Karpas-422 (cell line): ENCODE data around the gene SORCS1. TPM values are rescaled to one million over a fixed set of nuclear protein-coding genes. Genes with fewer than 3 reads are reported as not detected.

Experiments
- DNase-seq: peaks from one replicate; pipeline ENCODE4 v3.0.0-alpha.2; 2015
- H2AFZ ChIP-seq: fragments of 200-600 bp; sonication (generic); 2 replicates; pipeline ENCODE4 v1.6.1; 2014; ENCODE audit warnings: antibody characterized with exemption, low read length, mixed read lengths
- H3K27ac ChIP-seq: fragments of 200-600 bp; sonication (generic); 2 replicates; pipeline ENCODE4 v1.5.1; 2014; ENCODE audit warnings: mild to moderate bottlenecking, low read length, moderate library complexity
- H3K27me3 ChIP-seq: fragments of 200-600 bp; sonication (generic); 2 replicates; pipeline ENCODE4 v1.6.1; 2014; ENCODE audit warnings: low read length, mixed read lengths
- H3K36me3 ChIP-seq: fragments of 200-600 bp; sonication (generic); 2 replicates; pipeline ENCODE4 v1.6.1; 2014; ENCODE audit warnings: low read length, mixed read lengths; ENCODE audit not compliant: insufficient read depth
- H3K4me1 ChIP-seq: fragments of 200-600 bp; sonication (generic); 2 replicates; pipeline ENCODE4 v1.6.1; 2014; ENCODE audit warnings: mild to moderate bottlenecking, low read length, mixed read lengths
- H3K4me2 ChIP-seq: fragments of 200-600 bp; sonication (generic); 2 replicates; pipeline ENCODE4 v1.6.1; 2014; ENCODE audit warnings: low read length, low read depth, mild to moderate bottlenecking; ENCODE audit not compliant: poor library complexity, severe bottlenecking
- H3K4me3 ChIP-seq: fragments of 200-600 bp; sonication (generic); 2 replicates; pipeline ENCODE4 v1.5.1; 2014; ENCODE audit warnings: mild to moderate bottlenecking, antibody characterized with exemption, low read length, mixed read lengths
- H3K79me2 ChIP-seq: fragments of 200-600 bp; sonication (generic); 2 replicates; pipeline ENCODE4 v1.6.1; 2014; ENCODE audit warnings: mild to moderate bottlenecking, low read length, mixed read lengths
- H3K9ac ChIP-seq: fragments of 200-600 bp; sonication (generic); 2 replicates; pipeline ENCODE4 v1.6.0; 2014; ENCODE audit warnings: low read length
- H3K9me2 ChIP-seq: fragments of 200-600 bp; sonication (generic), shearing (Covaris generic); replicated peaks from 2 replicates; pipeline ENCODE4 v1.6.0; 2014; ENCODE audit warnings: mild to moderate bottlenecking, low read length, moderate library complexity; ENCODE audit not compliant: insufficient read depth
- H3K9me3 ChIP-seq: fragments of 300-700, 200-600 bp; sonication (generic); 2 replicates; pipeline ENCODE4 v1.6.1; 2014; ENCODE audit warnings: low read length, mixed read lengths
- H4K20me1 ChIP-seq: fragments of 200-600 bp; sonication (generic); 2 replicates; pipeline ENCODE4 v1.6.1; 2014; ENCODE audit warnings: mild to moderate bottlenecking, antibody characterized with exemption, low read length, low read depth; ENCODE audit not compliant: insufficient read depth
- total RNA-seq: library from RNA; depleted of rRNA; stranded (reverse); fragments of >200 nt; shearing (Covaris generic); gene quantifications from 2 replicates; pipeline ENCODE4 v1.2.3, GENCODE V29; 2014; ENCODE audit warnings: low replicate concordance

The SORCS1 gene
- total RNA-seq, 1 experiment from 2014 or later: not detected

DNA sequence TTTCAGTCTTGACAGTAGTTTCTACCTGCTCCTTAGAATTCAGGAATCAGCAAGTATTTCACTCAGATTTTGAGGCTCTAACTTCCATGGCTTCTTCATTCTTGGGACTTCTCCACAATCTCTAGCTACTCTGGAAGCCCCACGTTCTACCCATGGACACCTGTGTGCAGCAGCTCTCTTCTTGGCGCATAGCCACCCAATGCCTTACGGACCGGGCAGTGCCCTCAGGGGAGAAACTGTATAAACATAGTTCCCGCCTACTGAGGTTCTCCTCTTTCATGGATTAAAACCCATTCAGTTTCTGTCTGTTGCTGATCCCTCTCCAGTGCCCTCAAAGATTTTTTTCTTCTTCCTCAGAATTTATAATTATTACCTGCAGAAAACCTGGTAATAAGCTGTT is 177.1 kb downstream of the SORCS1 start:
- H3K4me1 ChIP-seq: no peaks in the 10 kb centered on the region
- H3K9me3 ChIP-seq: peaks cover 9% of the 10 kb centered on the region
- H2AFZ ChIP-seq: no peak overlapping the region
- no peaks in the 10 kb centered on the region for H3K27me3 ChIP-seq
- H3K4me2 ChIP-seq: no peak overlapping the region
- no peak overlapping the region for H3K4me3 ChIP-seq
- no peak overlapping the region for H3K27ac ChIP-seq
- DNase-seq: no peak
- no peaks in the 10 kb centered on the region for H4K20me1 ChIP-seq
- no peaks in the 10 kb centered on the region for H3K79me2 ChIP-seq
- H3K36me3 ChIP-seq: no peaks in the 10 kb centered on the region
- H3K9me2 ChIP-seq: no peaks in the 10 kb centered on the region
- H3K9ac ChIP-seq: no peak overlapping the region

DNA sequence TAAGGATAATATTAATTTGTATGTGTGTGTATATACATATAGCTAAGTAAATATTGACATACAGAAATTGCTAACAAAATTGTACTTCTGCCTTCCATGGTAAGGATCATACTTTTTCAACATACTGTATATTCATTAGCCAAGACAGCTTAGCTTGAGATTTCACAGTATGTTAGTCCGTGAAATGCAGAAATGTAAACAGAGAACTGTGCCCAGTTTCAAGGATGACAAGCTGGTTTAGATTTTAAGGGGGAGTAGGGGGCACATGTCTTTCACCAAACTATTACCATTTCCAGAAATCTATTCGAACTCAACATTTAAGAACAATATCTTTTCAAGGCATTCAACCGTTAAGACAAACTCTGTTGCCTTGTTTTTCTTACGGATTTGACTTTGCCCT is 182.2 kb downstream of the SORCS1 start:
- Histone ChIP-seq H3K9me3 (peaks cover 2% of the 10 kb centered on the region; the same call in 1 of the 2 replicates), H3K79me2 (no peaks in the 10 kb centered on the region), H3K9me2 (no peaks in the 10 kb centered on the region), H3K4me2 (no peak overlapping the region), H3K27me3 (no peaks in the 10 kb centered on the region), H3K4me3 (no peak overlapping the region), H2AFZ (no peak overlapping the region), H3K27ac (no peak overlapping the region), H4K20me1 (no peaks in the 10 kb centered on the region), H3K36me3 (no peaks in the 10 kb centered on the region), H3K9ac (no peak overlapping the region), H3K4me1 (no peaks in the 10 kb centered on the region)
- DNase-seq: no peak

DNA sequence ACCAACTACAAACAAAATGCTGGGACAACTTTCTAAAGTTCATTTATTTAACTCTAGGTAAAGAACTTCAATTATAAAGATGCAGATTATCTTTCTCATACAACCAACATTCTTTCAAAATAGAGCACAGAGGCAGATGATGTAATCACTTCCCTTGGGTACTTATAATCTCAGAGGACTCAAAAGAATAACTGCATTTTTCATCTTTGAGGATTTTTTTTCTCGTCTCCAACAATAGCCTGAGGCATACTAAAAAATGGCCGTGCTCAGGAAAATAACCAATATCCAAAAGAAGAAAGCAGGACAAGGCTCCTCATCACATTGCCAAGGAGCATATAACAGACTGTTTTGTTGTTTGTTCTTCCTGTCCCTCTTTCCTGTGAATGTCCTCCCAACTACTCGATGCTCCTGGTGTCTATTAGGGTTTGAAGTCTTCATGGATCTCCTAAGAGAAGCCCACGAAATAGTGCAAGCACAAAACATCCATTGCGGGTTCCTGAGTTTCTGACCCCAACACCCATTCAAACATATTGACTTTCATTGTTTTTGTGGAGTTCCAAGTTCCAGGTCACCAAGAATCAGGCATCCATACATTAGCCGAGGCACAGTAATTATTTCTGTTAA is 182.9 kb downstream of the SORCS1 start:
- H3K4me1 ChIP-seq: no peaks in the 10 kb centered on the region
- peaks cover 2% of the 10 kb centered on the region; the same call in 1 of the 2 replicates for H3K9me3 ChIP-seq
- H3K36me3 ChIP-seq: no peaks in the 10 kb centered on the region

DNA sequence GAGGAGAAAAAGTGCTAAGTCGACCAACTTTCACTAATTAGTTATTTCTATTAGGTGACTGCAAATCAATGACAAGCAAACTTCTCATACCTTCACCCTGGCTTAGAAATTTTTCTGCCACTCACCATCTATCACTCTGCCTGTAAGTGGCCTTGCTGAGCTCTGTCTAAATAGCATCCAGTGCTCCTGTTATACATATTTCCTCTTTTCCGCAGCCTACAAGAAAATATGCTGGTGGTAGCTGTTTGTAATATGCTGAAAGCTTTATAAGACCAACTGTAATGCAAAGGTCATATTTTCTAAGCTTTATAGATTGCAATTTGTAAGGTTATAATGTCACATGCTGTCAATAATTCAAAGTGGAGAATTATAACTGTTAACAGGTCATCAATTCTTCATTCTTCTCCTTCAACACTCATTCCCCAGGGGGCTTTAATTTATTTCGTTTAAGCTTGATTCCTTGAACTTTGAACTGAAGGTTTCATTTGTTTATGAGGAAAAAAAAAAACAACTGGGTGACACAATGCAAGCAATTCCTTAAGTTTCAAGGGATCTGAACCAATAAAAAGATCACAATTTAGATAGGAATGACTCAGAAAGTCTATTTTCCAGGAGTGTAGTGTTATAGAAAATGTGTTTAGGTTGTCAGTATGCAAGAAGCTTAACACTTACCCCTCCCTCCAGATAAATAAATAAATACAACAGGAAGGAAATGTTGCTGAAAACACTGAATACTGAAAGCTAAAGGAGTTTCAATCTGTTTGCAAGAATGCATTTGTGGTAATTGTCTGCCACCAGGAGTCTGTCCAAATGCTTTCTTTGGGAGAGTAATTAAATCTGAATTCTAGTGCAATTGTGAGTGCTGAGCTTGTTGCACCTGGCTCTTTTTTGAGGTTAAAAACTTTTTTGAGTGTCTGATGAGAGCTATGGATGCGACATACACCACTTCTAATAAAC is 183.7 kb downstream of the SORCS1 start:
- H4K20me1 ChIP-seq: no peaks in the 10 kb centered on the region
- no peak overlapping the region for H3K4me2 ChIP-seq
- no peak overlapping the region for H3K27ac ChIP-seq
- no peaks in the 10 kb centered on the region for H3K79me2 ChIP-seq
- H3K27me3 ChIP-seq: no peaks in the 10 kb centered on the region
- H3K4me3 ChIP-seq: no peak overlapping the region
- H3K36me3 ChIP-seq: no peaks in the 10 kb centered on the region
- no peak for DNase-seq
- no peaks in the 10 kb centered on the region for H3K9me2 ChIP-seq
- no peak overlapping the region for H3K9ac ChIP-seq
- no peak overlapping the region for H2AFZ ChIP-seq
- 0 out of 2 replicates have a peak, but pooled peaks cover under 1% of the 10 kb centered on the region for H3K9me3 ChIP-seq
- H3K4me1 ChIP-seq: no peaks in the 10 kb centered on the region

More for the DNA sequence above, 182.9 kb downstream of the SORCS1 start:
- H3K27ac ChIP-seq: no peak overlapping the region
- H3K4me2 ChIP-seq: no peak overlapping the region
- H4K20me1 ChIP-seq: no peaks in the 10 kb centered on the region
- no peaks in the 10 kb centered on the region for H3K9me2 ChIP-seq
- H3K9ac ChIP-seq: no peak overlapping the region
- H3K27me3 ChIP-seq: no peaks in the 10 kb centered on the region
- DNase-seq: no peak
- no peak overlapping the region for H2AFZ ChIP-seq
- H3K4me3 ChIP-seq: no peak overlapping the region
- no peaks in the 10 kb centered on the region for H3K79me2 ChIP-seq

DNA sequence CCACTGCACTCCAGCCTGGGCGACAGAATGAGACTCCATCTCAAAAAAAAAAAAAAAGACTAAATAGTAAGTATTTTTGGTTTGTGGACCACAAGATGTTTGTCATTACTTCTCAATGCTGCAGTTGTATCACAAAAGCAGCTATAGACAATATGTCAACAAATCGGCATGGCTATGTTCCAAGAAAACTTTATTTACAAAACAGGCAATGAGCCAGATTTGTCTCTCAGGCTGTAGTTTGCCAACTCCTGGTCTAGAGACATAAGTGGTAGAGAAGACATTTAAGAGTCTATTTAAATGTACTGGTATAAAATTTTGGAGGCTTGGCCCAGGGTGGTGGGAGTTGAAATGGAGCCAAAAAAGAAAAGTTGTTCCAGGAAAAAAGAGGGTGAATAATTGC is 185.8 kb downstream of the SORCS1 start:
- Histone ChIP-seq H3K9me2 (no peaks in the 10 kb centered on the region), H3K27ac (no peak overlapping the region), H3K4me2 (no peak overlapping the region), H3K27me3 (no peaks in the 10 kb centered on the region), H4K20me1 (no peaks in the 10 kb centered on the region), H3K9me3 (peaks cover 3% of the 10 kb centered on the region; the same call in 1 of the 2 replicates), H3K36me3 (no peaks in the 10 kb centered on the region), H2AFZ (no peak overlapping the region), H3K79me2 (no peaks in the 10 kb centered on the region), H3K9ac (no peak overlapping the region), H3K4me1 (no peaks in the 10 kb centered on the region), H3K4me3 (no peak overlapping the region)
- no peak for DNase-seq

DNA sequence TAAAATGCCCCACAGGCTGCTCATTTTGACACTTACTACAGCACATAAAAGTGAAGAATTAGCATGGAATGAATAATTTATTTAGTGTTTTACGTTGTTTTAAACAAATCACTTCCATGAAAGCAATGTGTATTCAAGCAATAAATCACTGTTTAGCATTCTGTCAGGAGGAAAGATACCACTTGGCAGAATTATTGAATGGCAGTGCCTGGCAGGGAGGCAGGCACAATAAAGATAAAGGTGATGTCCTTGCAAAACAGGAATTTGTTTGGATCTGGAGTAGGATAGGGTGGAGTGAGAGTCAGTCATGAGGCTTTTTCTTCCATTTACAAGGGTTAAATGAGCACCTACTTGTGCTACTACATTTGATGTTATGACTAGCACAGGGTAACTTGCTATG is 190.8 kb downstream of the SORCS1 start:
- Histone ChIP-seq H3K4me3 (no peak overlapping the region), H3K9me3 (peaks cover 14% of the 10 kb centered on the region), H3K27me3 (no peaks in the 10 kb centered on the region), H3K4me1 (no peaks in the 10 kb centered on the region), H3K27ac (no peak overlapping the region), H3K9me2 (no peaks in the 10 kb centered on the region), H3K4me2 (no peak overlapping the region), H3K79me2 (no peaks in the 10 kb centered on the region), H3K9ac (no peak overlapping the region), H4K20me1 (no peaks in the 10 kb centered on the region), H3K36me3 (no peaks in the 10 kb centered on the region), H2AFZ (no peak overlapping the region)
- no peak for DNase-seq

DNA sequence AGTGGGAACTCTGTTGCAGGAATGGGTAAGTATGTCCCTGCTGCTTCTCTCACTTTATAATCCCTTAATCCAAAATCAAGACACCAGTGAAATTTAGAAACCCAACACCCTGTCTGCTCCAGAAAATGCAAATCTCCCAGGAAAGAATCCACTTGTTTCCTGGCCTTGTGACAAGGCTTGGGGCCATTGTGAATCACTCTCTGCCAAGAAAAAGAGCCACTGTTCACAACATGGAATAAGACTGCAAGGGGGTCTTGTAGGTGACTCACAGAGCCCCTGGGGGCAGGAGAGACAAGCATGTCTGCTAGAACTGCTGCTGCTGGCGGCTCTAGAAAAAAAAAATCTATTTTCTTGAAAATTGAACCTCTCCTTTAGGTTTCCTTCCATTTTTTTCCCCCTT is 191.2 kb downstream of the SORCS1 start:
- no peak for DNase-seq
- no peak overlapping the region for H3K4me3 ChIP-seq
- H4K20me1 ChIP-seq: no peaks in the 10 kb centered on the region
- H3K9me3 ChIP-seq: peaks cover 17% of the 10 kb centered on the region
- H3K27me3 ChIP-seq: no peaks in the 10 kb centered on the region
- no peak overlapping the region for H2AFZ ChIP-seq
- no peaks in the 10 kb centered on the region for H3K79me2 ChIP-seq
- no peaks in the 10 kb centered on the region for H3K4me1 ChIP-seq
- H3K9me2 ChIP-seq: no peaks in the 10 kb centered on the region
- no peak overlapping the region for H3K9ac ChIP-seq
- H3K4me2 ChIP-seq: no peak overlapping the region
- H3K27ac ChIP-seq: no peak overlapping the region
- no peaks in the 10 kb centered on the region for H3K36me3 ChIP-seq

DNA sequence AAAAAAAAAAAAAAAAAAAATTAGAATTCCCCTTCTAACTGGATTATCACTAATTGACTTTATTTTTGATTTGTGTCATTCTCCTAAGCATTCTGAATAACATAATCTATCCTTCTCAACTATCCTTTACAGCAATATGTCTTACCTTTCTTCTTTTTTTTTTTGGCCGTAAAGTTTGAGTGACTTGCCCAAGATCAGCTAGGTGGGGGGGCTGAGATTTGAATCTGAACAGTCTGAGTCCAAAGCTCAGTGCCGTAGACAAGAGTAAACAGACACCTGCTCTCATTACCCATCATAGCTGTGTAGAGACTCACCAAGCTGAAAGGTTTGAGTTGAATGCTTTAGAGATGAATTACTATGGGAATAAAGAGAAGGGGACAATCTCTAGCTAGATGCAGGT is 192.1 kb downstream of the SORCS1 start:
- H3K27me3 ChIP-seq: no peaks in the 10 kb centered on the region
- H4K20me1 ChIP-seq: no peaks in the 10 kb centered on the region
- no peaks in the 10 kb centered on the region for H3K9me2 ChIP-seq
- no peaks in the 10 kb centered on the region for H3K79me2 ChIP-seq
- no peak for DNase-seq
- H2AFZ ChIP-seq: no peak overlapping the region
- H3K36me3 ChIP-seq: no peaks in the 10 kb centered on the region
- H3K9me3 ChIP-seq: peaks cover 17% of the 10 kb centered on the region
- no peak overlapping the region for H3K4me2 ChIP-seq
- H3K4me3 ChIP-seq: no peak overlapping the region
- no peaks in the 10 kb centered on the region for H3K4me1 ChIP-seq
- H3K27ac ChIP-seq: no peak overlapping the region
- H3K9ac ChIP-seq: no peak overlapping the region
